Articular chondrocyte of knee joint (primary cell): ENCODE data around the gene ZFP57. TPM values are rescaled to one million over a fixed set of nuclear protein-coding genes. Genes with fewer than 3 reads are reported as not detected.

Experiments
- small RNA-seq: library from RNA; depleted of rRNA; stranded (forward); fragments of <200 nt; gene quantifications from one replicate; pipeline ENCODE3, GENCODE V24; 2012
- total RNA-seq: library from RNA; depleted of rRNA; stranded (reverse); fragments of >200 nt; gene quantifications from 2 replicates; pipeline ENCODE4 v1.2.3, GENCODE V29; 2012

ZFP57 gene
- total RNA-seq = not detected in 2 replicates

DNA sequence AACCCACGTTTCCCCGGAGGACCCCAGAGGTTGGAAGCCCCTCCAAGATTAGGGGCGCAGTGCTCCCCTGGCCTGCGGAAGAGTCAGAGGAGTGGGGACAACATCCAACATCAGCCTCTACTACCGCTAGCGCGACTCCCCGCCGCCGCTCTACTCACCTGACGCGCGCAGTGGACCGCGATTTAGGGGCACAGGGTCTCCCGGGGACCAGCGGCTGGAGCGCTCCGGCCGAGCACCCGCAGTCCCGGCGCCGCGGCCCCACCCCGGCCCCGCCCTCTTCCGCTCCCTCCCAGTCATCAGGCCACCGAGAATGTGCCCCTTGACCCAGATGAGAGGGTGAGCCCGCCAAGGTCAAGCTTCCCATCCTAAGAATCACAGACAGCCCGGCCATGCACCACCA lies at the start of gene ZFP57:
Gene ZFP57 (minus strand): TSS at position 249 of the 400 bp plus-strand sequence. CDS start 4,149 bp downstream, outside the sequence.

DNA sequence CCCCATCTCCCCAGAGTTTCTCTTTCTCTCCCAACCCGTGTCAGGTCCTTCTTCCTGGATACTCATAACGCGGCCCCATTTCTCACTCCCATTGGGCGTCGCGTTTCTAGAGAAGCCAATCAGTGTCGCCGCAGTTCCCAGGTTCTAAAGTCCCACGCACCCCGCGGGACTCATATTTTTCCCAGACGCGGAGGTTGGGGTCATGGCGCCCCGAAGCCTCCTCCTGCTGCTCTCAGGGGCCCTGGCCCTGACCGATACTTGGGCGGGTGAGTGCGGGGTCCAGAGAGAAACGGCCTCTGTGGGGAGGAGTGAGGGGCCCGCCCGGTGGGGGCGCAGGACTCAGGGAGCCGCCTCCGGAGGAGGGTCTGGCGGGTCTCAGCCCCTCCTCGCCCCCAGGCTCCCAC lies 42.3 kb upstream of the ZFP57 start, which contains the start of gene HLA-F:
Gene HLA-F (plus strand): TSS at position 173 of the 404 bp plus-strand sequence. CDS start 30 bp downstream, at position 203.

DNA sequence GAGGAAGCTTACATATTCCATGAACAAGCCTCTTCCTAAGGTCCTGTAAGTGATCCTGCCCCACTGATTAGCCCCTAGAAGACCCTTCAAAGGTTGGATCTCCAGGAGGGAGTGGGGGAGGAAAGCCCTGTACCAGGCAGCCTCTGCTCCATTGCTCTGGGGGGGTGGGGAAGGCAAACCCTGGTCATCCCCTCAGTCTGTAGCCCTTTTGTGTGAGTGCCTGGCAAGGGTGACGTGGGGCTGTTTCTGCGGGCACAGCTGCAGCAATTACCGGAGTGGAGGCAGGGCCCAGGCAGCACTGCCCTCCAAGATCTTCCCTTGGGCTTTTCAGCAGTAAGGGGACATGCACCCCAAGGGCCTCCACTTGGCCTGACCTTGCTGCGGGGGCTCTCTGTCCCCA lies 24.2 kb downstream of the ZFP57 start, which contains the start of gene MOG:
Gene MOG (plus strand): TSS at position 295 of the 400 bp plus-strand sequence. CDS start 118 bp downstream, outside the sequence.

DNA sequence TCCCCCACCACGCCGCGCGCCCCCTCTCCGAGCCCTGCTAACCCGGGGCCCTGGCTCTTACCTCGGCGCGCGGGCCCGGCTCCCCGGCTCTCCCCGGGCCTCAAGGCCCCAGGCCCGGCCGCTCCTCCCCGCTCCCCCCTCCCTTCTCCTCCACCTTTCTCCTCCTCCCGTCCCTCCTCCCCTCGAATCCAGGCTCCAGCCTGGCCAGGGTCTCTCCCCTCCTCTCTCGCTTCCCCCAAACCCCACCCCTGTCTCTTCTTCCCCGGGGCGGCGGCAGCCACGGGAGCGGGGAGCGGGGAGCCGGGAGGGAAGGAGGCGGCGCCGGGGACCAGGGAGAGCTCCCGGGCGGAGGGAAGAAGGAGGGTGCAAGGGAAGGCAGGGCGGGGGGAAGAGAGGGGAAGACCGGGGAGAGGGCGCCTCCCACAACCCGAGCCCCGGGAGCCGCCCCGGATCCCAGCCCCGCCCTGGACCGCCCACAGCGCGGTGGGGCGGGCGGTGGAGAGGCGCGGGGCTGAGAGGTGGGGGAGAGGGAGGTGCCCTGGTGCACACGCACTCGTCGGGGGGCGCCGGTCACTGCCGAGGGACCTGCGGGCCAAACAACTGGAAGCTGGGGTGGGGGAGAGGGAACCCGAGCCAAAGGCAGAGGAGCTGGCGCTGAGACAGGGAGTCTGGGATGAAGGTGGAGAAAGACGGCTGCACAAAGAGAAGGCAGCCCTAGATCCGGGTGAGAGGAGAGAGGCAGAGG lies 48.0 kb downstream of the ZFP57 start, which contains the start of gene GABBR1:
Gene GABBR1 (minus strand): TSS at position 395 of the 745 bp plus-strand sequence. CDS start 798 bp downstream, outside the sequence.

Small RNA genes within 50 kb of the gene (small RNA-seq; reads per million reads assigned to genes)
- gene SUMO2P1 = not detected

Other genes starting within 250 kb of the ZFP57 start
- gene OR10C1, start 241.8 kb downstream of the ZFP57 start, total RNA-seq = not detected in 2 replicates
- not detected in 2 replicates for gene OR11A1, start 224.1 kb downstream of the ZFP57 start, total RNA-seq
- gene OR2H1, start 224.0 kb downstream of the ZFP57 start, total RNA-seq = not detected in 2 replicates
- not detected in 2 replicates for gene MAS1L, start 193.2 kb downstream of the ZFP57 start, total RNA-seq
- 0.22 TPM in 1 of 2 replicates, not detected in the other for gene UBD, start 121.4 kb downstream of the ZFP57 start, total RNA-seq
- not detected in 2 replicates for gene OR2H2, start 96.0 kb downstream of the ZFP57 start, total RNA-seq
- gene GABBR1, start 48.0 kb downstream of the ZFP57 start, total RNA-seq = 13.7 and 19.1 TPM in 2 replicates
- under 0.01 TPM in 1 of 2 replicates, not detected in the other for gene MOG, start 24.1 kb downstream of the ZFP57 start, total RNA-seq
- 5.0 and 16.4 TPM in 2 replicates for gene HLA-F, start 42.3 kb upstream of the ZFP57 start, total RNA-seq
- gene HLA-G, start 146.7 kb upstream of the ZFP57 start, total RNA-seq = 0.11 and 0.13 TPM in 2 replicates